H1 (cell line): ENCODE results near the gene ERI3. TPM values are rescaled to one million over a fixed set of nuclear protein-coding genes. Genes with fewer than 3 reads are reported as not detected.

Experiments
- BCL11A ChIP-seq, 2 experiments: IDR thresholded peaks; one replicate each; pipeline ENCODE4 v1.6.1; 2011; ENCODE audit warnings: low read depth in 2 of 2, low read length in 2 of 2, mild to moderate bottlenecking in 2 of 2
- CREB1 ChIP-seq: IDR thresholded peaks from 2 replicates; pipeline ENCODE4 v1.6.1; 2012; ENCODE audit warnings: inconsistent platforms
- CTBP2 ChIP-seq: IDR thresholded peaks from 2 replicates; pipeline ENCODE4 v1.7.0; 2011; ENCODE audit warnings: borderline replicate concordance, mild to moderate bottlenecking, moderate library complexity, mixed read lengths, low read length; ENCODE audit not compliant: insufficient read depth, insufficient read length
- EGR1 ChIP-seq: IDR thresholded peaks from 2 replicates; pipeline ENCODE4 v1.6.1; 2011; ENCODE audit warnings: low read depth, low read length, borderline replicate concordance
- HDAC6 ChIP-seq: IDR thresholded peaks from one replicate; pipeline ENCODE4 v1.7.1; 2012; ENCODE audit warnings: low read depth, mild to moderate bottlenecking, inconsistent platforms, low read length, moderate library complexity
- NANOG ChIP-seq: IDR thresholded peaks from 2 replicates; pipeline ENCODE4 v1.6.1; 2011; ENCODE audit warnings: low read length, low read depth, mild to moderate bottlenecking, inconsistent platforms; ENCODE audit not compliant: insufficient read depth, poor library complexity, severe bottlenecking
- TBP ChIP-seq: IDR thresholded peaks from 2 replicates; pipeline ENCODE4 v1.6.1; 2011; ENCODE audit warnings: low read depth, low read length, improper control_type of control experiment
- polyA plus RNA-seq, 7 experiments: library from polyadenylated mRNA; depleted of rRNA in 3 of 7; stranded (reverse) in 5 of 7; unstranded in 2 of 7; fragments of >200 nt in 5 of 7; fragments of 200-250 nt in 2 of 7; gene quantifications; 1 replicate in 5 of 7; 2 replicates in 1 of 7; 4 replicates in 1 of 7; pipeline versions ENCODE4 v1.2.1 to v1.2.3, GENCODE V29; 2011 to 2013; ENCODE audit warnings: missing spikeins in 2 of 7, mixed read lengths in 2 of 7
- total RNA-seq: library from RNA; stranded (reverse); fragmentation: NEBNext Ultra II Directional; extraction: Animal tissue kit (Norgen Biotek cat#: 25700); gene quantifications from 2 replicates; pipeline ENCODE4 v1.2.1, GENCODE V29; 2021

ERI3 gene
- total and polyA plus RNA-seq, 2 of the 8 experiments (the other 6 are each of a cell fraction or from before 2014, with no cell fraction given) = 81.1 to 199 TPM

DNA sequence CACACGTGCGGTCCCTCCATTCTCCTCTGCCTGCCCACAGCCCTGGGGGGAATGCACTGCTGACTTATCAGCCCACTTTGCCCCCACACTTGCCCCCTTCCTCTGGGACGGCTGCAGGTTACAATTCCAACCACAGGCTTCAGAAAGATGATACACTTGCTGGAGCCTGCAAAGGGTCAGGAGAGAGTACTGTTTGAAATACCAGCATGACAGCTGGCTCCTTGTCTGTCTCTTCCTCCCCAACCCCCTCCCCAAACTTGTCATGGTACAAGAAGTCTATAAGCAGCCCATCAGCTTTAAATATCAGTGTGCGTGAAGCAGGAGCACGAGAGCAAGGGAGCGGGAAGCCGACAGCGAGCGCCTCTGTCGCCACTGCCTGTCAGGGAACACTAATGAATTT, 62.4 kb downstream of the ERI3 start (continued):
- TF ChIP-seq EGR1 (no peak), CTBP2 (no peak), BCL11A (IDR thresholded peaks at IDR 0.05; ENCODE audit: low read depth in 2 of 2, low read length in 2 of 2) (no peak), CREB1 (no peak), TBP (no peak), HDAC6 (no peak), NANOG (no peak)
